RKO (cell line): ENCODE measurements around the gene CASKIN1.
A peak's percentile ranks its signal among the peaks of the same experiment; 100 is the strongest.

Experiments
- DNase-seq: peaks from one replicate; pipeline ENCODE4 v3.0.0-alpha.2; 2016; ENCODE audit warnings: low spot score

The CASKIN1 gene

GRCh38 chr16:2173916-2174315 is 22.5 kb downstream of the CASKIN1 start:
- DNase-seq, result no peak

GRCh38 chr16:2173366-2173765 is 23.0 kb downstream of the CASKIN1 start:
- DNase-seq, result no peak

- no peak for DNase-seq
Observed at GRCh38 chr16:2172688-2173335, 23.6 kb downstream of the CASKIN1 start.

GRCh38 chr16:2171601-2172178 is 24.7 kb downstream of the CASKIN1 start:
- no peak for DNase-seq

GRCh38 chr16:2170587-2171435 is 25.6 kb downstream of the CASKIN1 start:
- DNase-seq, result no peak

- DNase-seq, result no peak
Observed at GRCh38 chr16:2170080-2170479, 26.3 kb downstream of the CASKIN1 start.

GRCh38 chr16:2167068-2167638 is 29.3 kb downstream of the CASKIN1 start:
- no peak for DNase-seq

GRCh38 chr16:2166263-2167067 is 29.9 kb downstream of the CASKIN1 start:
- no peak for DNase-seq

GRCh38 chr16:2165861-2166260 is 30.5 kb downstream of the CASKIN1 start:
- no peak for DNase-seq

GRCh38 chr16:2163211-2163881 is 33.1 kb downstream of the CASKIN1 start:
- no peak for DNase-seq

- no peak for DNase-seq
Observed at GRCh38 chr16:2162676-2163118, 33.7 kb downstream of the CASKIN1 start.

- no peak for DNase-seq
Observed at GRCh38 chr16:2161911-2162310, 34.5 kb downstream of the CASKIN1 start.

- no peak for DNase-seq
Observed at GRCh38 chr16:2160915-2161551, 35.4 kb downstream of the CASKIN1 start.

- DNase-seq, result no peak
Observed at GRCh38 chr16:2159175-2159838, 37.1 kb downstream of the CASKIN1 start.

- DNase-seq, result no peak
Observed at GRCh38 chr16:2158262-2158638, 38.2 kb downstream of the CASKIN1 start.

GRCh38 chr16:2157480-2158261 is 38.7 kb downstream of the CASKIN1 start:
- DNase-seq, result no peak

- DNase-seq, result no peak
Observed at GRCh38 chr16:2156849-2157224, 39.6 kb downstream of the CASKIN1 start.

- peak; percentile 84 for DNase-seq
Observed at GRCh38 chr16:2155977-2156848, 40.2 kb downstream of the CASKIN1 start.
